DOHH2 (cell line): ENCODE measurements around the gene NR1H4.

ENCODE experiments used
- H3F3A ChIP-seq: fragments of 200-600 bp; sonication (generic), shearing (Covaris generic); 2 replicates; pipeline ENCODE4 v1.6.0; 2016; ENCODE audit warnings: antibody characterized with exemption, mild to moderate bottlenecking; ENCODE audit not compliant: control insufficient read depth, insufficient read depth
- H3K27ac ChIP-seq: fragments of 200-600 bp; sonication (generic); 2 replicates; pipeline ENCODE4 v1.5.1; 2014; ENCODE audit warnings: low read depth, mild to moderate bottlenecking, low read length, moderate library complexity
- H3K27me3 ChIP-seq: fragments of 200-600 bp; sonication (generic); 2 replicates; pipeline ENCODE4 v1.6.1; 2014; ENCODE audit warnings: mild to moderate bottlenecking, low read length, mixed read lengths; ENCODE audit not compliant: control insufficient read depth
- H3K36me3 ChIP-seq: fragments of 200-600 bp; sonication (generic); 2 replicates; pipeline ENCODE4 v1.6.1; 2014; ENCODE audit warnings: mild to moderate bottlenecking, low read length, moderate library complexity, mixed read lengths; ENCODE audit not compliant: control insufficient read depth
- H3K4me1 ChIP-seq: fragments of 200-600 bp; sonication (generic); 2 replicates; pipeline ENCODE4 v1.6.1; 2014; ENCODE audit warnings: mild to moderate bottlenecking, low read length, mixed read lengths; ENCODE audit not compliant: control insufficient read depth
- H3K4me2 ChIP-seq: fragments of 200-600 bp; sonication (generic); 2 replicates; pipeline ENCODE4 v1.6.0; 2014; ENCODE audit warnings: mild to moderate bottlenecking, low read length, moderate library complexity
- H3K4me3 ChIP-seq: fragments of 200-600 bp; sonication (generic); 2 replicates; pipeline ENCODE4 v1.5.1; 2014; ENCODE audit warnings: mild to moderate bottlenecking, low read length, mixed read lengths
- H3K79me2 ChIP-seq: fragments of 200-600 bp; sonication (generic); 2 replicates; pipeline ENCODE4 v1.6.1; 2014; ENCODE audit warnings: mild to moderate bottlenecking, low read length, mixed read lengths; ENCODE audit not compliant: control insufficient read depth
- H3K9me2 ChIP-seq: fragments of 200-600 bp; sonication (generic); replicated peaks from 2 replicates; pipeline ENCODE4 v1.6.1; 2014; ENCODE audit warnings: mild to moderate bottlenecking, low read length, mixed read lengths; ENCODE audit not compliant: control insufficient read depth
- H3K9me3 ChIP-seq: fragments of 200-600 bp; sonication (generic); 2 replicates; pipeline ENCODE4 v1.6.1; 2014; ENCODE audit warnings: antibody characterized with exemption, low read length, mixed read lengths; ENCODE audit not compliant: control insufficient read depth, insufficient read depth
- H4K20me1 ChIP-seq: fragments of 200-600 bp; sonication (generic); 2 replicates; pipeline ENCODE4 v1.6.0; 2014; ENCODE audit warnings: low read depth, mild to moderate bottlenecking, antibody characterized with exemption, low read length, moderate library complexity; ENCODE audit not compliant: control insufficient read depth, insufficient read depth
- EZH2phosphoT487 ChIP-seq: fragments of 200-600 bp; sonication (generic); IDR thresholded peaks from 2 replicates; pipeline ENCODE4 v1.6.1; 2017; ENCODE audit warnings: borderline replicate concordance, mild to moderate bottlenecking, antibody characterized with exemption, low read length, moderate library complexity, mixed read lengths
- TF ChIP-seq, protein P1 (sequence below): fragments of 200-600 bp; sonication (generic); IDR thresholded peaks from one replicate; pipeline ENCODE4 v1.5.1; 2014; ENCODE audit warnings: antibody characterized with exemption, mild to moderate bottlenecking, low read depth, low read length; ENCODE audit not compliant: poor library complexity, severe bottlenecking

The NR1H4 gene

DNA sequence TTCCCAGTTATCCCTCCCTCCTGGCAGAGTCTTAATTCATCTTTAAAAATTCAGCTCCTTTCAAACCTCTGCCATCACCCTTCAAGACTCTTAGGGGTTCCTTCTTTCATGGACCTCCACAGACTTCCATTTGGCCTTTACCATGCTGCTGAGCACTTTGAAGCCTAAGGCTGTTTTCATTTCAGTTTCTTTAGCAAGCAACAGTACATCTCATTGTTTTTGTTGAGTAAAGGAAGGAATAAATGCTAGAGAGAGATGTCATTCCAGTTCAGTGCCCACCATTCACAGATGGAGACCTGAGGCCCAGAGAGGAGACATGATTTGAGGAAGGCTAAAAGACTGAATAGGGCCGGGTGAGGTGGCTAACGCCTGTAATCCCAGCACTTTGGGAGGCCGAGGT is 98.5 kb downstream of the NR1H4 start:
- Histone ChIP-seq H3K4me2 (no peak overlapping the region), H3K9me3 (no peaks in the 10 kb centered on the region), H3F3A (no peaks in the 10 kb centered on the region), H3K9me2 (no peaks in the 10 kb centered on the region), H4K20me1 (no peaks in the 10 kb centered on the region), H3K4me3 (no peak overlapping the region), H3K36me3 (no peaks in the 10 kb centered on the region), H3K27ac (no peak overlapping the region), H3K79me2 (no peaks in the 10 kb centered on the region), H3K4me1 (peaks cover 16% of the 10 kb centered on the region), H3K27me3 (no peaks in the 10 kb centered on the region)
- no peak for TF ChIP-seq EZH2phosphoT487
- TF ChIP-seq, protein P1, sequence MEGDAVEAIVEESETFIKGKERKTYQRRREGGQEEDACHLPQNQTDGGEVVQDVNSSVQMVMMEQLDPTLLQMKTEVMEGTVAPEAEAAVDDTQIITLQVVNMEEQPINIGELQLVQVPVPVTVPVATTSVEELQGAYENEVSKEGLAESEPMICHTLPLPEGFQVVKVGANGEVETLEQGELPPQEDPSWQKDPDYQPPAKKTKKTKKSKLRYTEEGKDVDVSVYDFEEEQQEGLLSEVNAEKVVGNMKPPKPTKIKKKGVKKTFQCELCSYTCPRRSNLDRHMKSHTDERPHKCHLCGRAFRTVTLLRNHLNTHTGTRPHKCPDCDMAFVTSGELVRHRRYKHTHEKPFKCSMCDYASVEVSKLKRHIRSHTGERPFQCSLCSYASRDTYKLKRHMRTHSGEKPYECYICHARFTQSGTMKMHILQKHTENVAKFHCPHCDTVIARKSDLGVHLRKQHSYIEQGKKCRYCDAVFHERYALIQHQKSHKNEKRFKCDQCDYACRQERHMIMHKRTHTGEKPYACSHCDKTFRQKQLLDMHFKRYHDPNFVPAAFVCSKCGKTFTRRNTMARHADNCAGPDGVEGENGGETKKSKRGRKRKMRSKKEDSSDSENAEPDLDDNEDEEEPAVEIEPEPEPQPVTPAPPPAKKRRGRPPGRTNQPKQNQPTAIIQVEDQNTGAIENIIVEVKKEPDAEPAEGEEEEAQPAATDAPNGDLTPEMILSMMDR: no peak

DNA sequence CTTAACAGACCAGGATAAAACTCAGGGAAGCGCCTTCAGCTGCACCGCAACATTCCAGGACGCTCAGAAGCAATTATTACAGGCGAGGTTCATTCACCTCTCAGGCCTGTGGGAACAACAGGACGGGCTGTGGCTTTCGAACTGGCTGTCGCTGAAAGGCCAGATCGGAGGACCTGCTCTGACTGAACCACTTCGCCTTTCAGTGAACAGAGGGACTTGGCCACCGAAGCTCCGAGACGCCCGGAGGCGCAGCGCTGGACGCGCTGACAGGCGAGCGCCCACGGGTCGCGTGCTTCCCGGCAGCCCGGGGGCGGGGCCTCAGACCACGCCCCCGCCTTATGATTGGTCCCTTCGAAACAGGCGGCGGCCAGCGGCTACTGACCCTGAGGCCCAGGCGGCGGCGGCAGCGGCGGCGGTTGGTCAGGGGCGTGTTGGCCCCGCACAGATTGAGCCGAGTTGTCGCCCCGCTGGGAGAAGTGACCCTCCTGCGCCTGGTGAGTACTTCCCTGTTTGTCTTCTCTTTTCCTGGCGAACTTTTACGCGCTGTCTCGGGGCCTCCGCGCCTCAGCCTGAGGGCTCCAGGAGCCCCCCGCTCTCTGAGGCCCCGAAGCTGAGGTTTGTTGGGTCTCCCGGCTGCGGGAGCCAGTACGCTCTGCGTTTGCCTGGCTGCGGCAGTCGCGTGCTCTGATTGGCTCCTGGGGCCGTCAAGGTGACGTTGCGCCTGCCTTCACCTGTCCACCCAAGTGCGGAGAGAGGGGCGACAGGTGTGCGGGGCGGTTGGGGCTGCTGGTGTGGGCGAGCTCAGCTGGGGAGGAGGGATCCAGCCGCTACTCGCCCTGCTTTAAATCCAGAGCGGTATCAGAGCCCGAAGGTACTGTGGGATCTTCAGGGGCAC is 99.9 kb downstream of the NR1H4 start, which contains the start of gene GAS2L3:
Gene GAS2L3 (plus strand): TSS at position 393 of the 895 bp plus-strand sequence. CDS start 21,221 bp downstream, outside the sequence.
- Histone ChIP-seq H3K36me3 (no peaks in the 10 kb centered on the region), H3K4me2 (peak within 1 kb of the TSS; percentile 70), H4K20me1 (no peaks in the 10 kb centered on the region), H3K9me2 (no peaks in the 10 kb centered on the region), H3K4me1 (peaks cover 16% of the 10 kb centered on the region), H3K9me3 (no peaks in the 10 kb centered on the region), H3K27ac (no peak within 1 kb of the TSS), H3K27me3 (no peaks in the 10 kb centered on the region), H3K4me3 (peak within 1 kb of the TSS; percentile 81), H3F3A (no peaks in the 10 kb centered on the region), H3K79me2 (no peaks in the 10 kb centered on the region)
- TF ChIP-seq, protein P1: no peak
- TF ChIP-seq EZH2phosphoT487: no peak

DNA sequence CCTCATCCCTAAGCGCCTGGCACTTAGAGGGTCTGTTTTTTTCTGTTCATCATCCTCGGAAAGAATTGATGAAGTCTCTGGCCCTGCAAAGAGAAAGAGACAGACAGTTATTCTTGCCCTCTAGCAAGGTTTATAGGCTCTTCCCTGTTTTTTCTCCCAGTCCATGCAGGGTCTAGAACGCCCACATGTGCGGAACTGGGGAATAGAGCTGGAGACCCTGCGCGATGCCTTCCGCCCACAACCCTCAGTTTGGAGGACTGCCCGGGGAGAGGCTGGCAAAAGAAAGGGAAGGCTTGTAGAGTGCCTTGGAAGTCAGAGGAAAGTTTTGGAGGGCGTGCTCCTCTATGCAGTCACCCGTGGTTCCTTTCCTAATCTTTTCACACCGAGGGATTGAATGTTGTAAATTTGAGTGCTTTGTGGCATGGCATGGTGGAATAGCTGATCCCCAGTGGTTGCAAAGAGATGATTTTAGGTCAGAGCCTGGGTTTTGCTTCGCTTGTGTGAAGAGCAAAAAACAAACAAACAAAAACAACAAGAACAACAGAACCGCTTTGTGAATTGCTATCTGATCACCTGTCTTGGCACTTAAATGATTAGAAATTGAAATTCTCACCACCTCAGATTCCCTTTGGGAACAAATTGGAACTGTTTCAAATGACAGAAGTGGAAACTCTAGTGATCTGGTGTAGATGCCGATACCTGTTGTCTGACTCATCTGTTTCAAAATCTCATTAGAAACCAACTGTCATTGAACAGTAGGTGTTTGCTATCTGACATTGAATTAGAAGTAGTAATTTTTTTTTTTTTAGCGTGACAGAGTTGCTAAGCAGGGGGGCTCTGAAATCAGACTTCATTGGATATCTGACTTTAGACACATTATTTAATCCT is 100.8 kb downstream of the NR1H4 start:
- Histone ChIP-seq H3K27ac (no peak overlapping the region), H3K4me1 (peaks cover 16% of the 10 kb centered on the region), H3F3A (no peaks in the 10 kb centered on the region), H3K9me3 (no peaks in the 10 kb centered on the region), H3K79me2 (no peaks in the 10 kb centered on the region), H3K36me3 (no peaks in the 10 kb centered on the region), H3K9me2 (no peaks in the 10 kb centered on the region), H3K27me3 (no peaks in the 10 kb centered on the region), H3K4me2 (peak overlapping the region; percentile 70), H3K4me3 (peak overlapping the region; percentile 81), H4K20me1 (no peaks in the 10 kb centered on the region)
- TF ChIP-seq EZH2phosphoT487: no peak
- TF ChIP-seq, protein P1: no peak
